ENCODE results near the gene LRRC3.

The LRRC3 gene

GRCh38 chr21:44461464-44462001, 6.2 kb downstream of the LRRC3 start:
- ChIA-PET POLR2A (no interaction called here), CTCF (interaction anchor here (0.7 kb wide), 1 partner anchor 19 kb away, joined by 3 read pairs; no protein-coding TSS in a partner anchor)
- no peak for DNase-seq (ENCODE audit: extremely low spot score)
- TF ChIP-seq CTBP1 (IDR thresholded peaks at IDR 0.05; ENCODE audit: borderline replicate concordance) (no peak), FOXA1 (IDR thresholded peaks at IDR 0.05) (no peak), NFRKB (IDR thresholded peaks at IDR 0.05) (no peak), HDGF (IDR thresholded peaks at IDR 0.05; ENCODE audit: borderline replicate concordance) (no peak), LEF1 (IDR thresholded peaks at IDR 0.05; ENCODE audit: borderline replicate concordance) (no peak), SUZ12 (IDR thresholded peaks at IDR 0.05) (no peak), ZNF384 (IDR thresholded peaks at IDR 0.05) (no peak), ARNT (IDR thresholded peaks at IDR 0.05) (no peak), L3MBTL2 (conservative IDR thresholded peaks at IDR 0.05) (no peak), SP1 (IDR thresholded peaks at IDR 0.05) (no peak), PKNOX1 (IDR thresholded peaks at IDR 0.05) (no peak), FOXK2 (IDR thresholded peaks at IDR 0.05) (no peak), TARDBP (IDR thresholded peaks at IDR 0.05) (no peak), FOXM1 (IDR thresholded peaks at IDR 0.05; ENCODE audit: borderline replicate concordance) (no peak), BHLHE40 (IDR thresholded peaks at IDR 0.05; ENCODE audit: borderline replicate concordance) (no peak), ELF4 (IDR thresholded peaks at IDR 0.05) (no peak)

DNA sequence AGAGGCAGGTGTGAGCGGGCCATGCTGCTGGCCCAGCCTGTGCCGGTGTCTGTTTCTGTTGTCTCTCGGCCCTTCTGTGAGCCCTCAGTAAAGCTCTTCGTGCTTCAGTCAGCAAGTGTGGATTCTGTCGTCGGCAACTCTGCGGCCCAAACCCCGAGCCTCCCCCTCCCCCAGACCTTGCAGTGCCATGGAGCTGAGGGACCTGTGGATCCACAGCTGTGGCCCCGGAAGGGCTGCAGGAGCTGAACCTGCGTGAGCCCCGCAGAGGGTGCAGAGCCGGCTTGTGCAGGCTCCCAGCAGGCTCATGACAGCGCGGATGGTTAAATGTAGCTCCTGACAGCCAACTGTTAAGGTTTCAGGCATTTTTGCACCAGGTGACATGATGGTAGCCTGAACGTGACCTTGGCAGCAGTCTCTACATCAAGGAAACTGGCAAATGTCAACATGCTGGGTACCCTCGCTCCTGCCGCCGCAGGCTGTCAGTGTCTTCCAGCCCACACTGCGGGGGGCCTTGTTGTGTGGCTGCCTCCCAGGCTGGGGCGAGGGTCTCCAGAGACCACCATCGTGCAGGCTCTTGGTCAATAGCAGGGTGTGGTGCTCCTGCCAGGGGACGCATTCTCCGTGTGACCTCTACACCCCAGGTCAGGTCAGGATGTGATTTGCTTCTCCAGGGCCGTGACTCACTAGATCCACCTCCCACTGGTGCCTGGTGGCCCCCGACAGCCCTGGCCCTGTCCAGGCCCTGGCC, 7.0 kb downstream of the LRRC3 start:
- CTCF ChIA-PET, result interaction anchor here (0.6 kb wide), 1 partner anchor 1029 kb away, joined by 3 read pairs; no protein-coding TSS in a partner anchor
- no peak for TF ChIP-seq NFRKB (IDR thresholded peaks at IDR 0.05)
- POLR2A ChIA-PET, result no interaction called here

DNA sequence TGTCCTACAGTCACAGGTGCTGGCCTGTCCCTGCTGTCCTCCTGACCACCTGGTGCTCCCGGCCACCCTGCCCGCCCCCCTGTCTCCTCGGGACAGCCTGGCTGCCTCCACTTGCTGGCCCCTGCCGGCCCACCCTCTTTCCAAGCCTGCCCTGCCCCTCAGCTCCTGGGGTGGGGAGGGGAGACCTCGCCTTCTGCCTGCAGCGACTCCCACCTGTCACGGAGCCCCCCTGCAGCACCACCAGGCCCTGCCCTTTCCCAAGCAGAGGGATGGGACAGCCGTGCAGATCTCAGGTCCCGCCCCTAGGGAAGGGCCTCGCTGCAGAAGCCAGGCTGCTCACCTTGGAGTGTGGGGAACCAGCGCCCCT, 7.5 kb downstream of the LRRC3 start:
- TF ChIP-seq BHLHE40 (IDR thresholded peaks at IDR 0.05; ENCODE audit: borderline replicate concordance), result no peak
- no peak for TF ChIP-seq SP1 (IDR thresholded peaks at IDR 0.05)
- TF ChIP-seq ZNF384 (IDR thresholded peaks at IDR 0.05), result no peak
- no peak for TF ChIP-seq FOXA1 (IDR thresholded peaks at IDR 0.05)
- no peak for TF ChIP-seq TARDBP (IDR thresholded peaks at IDR 0.05)
- TF ChIP-seq FOXK2 (IDR thresholded peaks at IDR 0.05), result no peak
- no peak for TF ChIP-seq SUZ12 (IDR thresholded peaks at IDR 0.05)
- no peak for TF ChIP-seq L3MBTL2 (conservative IDR thresholded peaks at IDR 0.05)
- TF ChIP-seq PKNOX1 (IDR thresholded peaks at IDR 0.05), result no peak
- TF ChIP-seq FOXM1 (IDR thresholded peaks at IDR 0.05; ENCODE audit: borderline replicate concordance), result no peak
- TF ChIP-seq ARNT (IDR thresholded peaks at IDR 0.05), result no peak
- no peak for TF ChIP-seq HDGF (IDR thresholded peaks at IDR 0.05; ENCODE audit: borderline replicate concordance)
- TF ChIP-seq CTBP1 (IDR thresholded peaks at IDR 0.05; ENCODE audit: borderline replicate concordance), result no peak
- TF ChIP-seq LEF1 (IDR thresholded peaks at IDR 0.05; ENCODE audit: borderline replicate concordance), result no peak
- no peak for TF ChIP-seq ELF4 (IDR thresholded peaks at IDR 0.05)
- no peak for TF ChIP-seq NFRKB (IDR thresholded peaks at IDR 0.05)
- ChIA-PET POLR2A (no interaction called here), CTCF (interaction anchor here (0.6 kb wide), 1 partner anchor 1029 kb away, joined by 3 read pairs; no protein-coding TSS in a partner anchor)
- no peak for DNase-seq (ENCODE audit: extremely low spot score)

More for the DNA sequence above, 7.0 kb downstream of the LRRC3 start:
- DNase-seq (ENCODE audit: extremely low spot score), result no peak

- ChIA-PET POLR2A (no interaction called here), CTCF (no interaction called here)
- DNase-seq (ENCODE audit: extremely low spot score), result no peak
- TF ChIP-seq LEF1 (IDR thresholded peaks at IDR 0.05; ENCODE audit: borderline replicate concordance), result no peak
- TF ChIP-seq NFRKB (IDR thresholded peaks at IDR 0.05), result no peak
- TF ChIP-seq FOXK2 (IDR thresholded peaks at IDR 0.05), result no peak
- TF ChIP-seq PKNOX1 (IDR thresholded peaks at IDR 0.05), result no peak
- no peak for TF ChIP-seq FOXM1 (IDR thresholded peaks at IDR 0.05; ENCODE audit: borderline replicate concordance)
- TF ChIP-seq CTBP1 (IDR thresholded peaks at IDR 0.05; ENCODE audit: borderline replicate concordance), result no peak
- TF ChIP-seq SUZ12 (IDR thresholded peaks at IDR 0.05), result no peak
- no peak for TF ChIP-seq BHLHE40 (IDR thresholded peaks at IDR 0.05; ENCODE audit: borderline replicate concordance)
- TF ChIP-seq SP1 (IDR thresholded peaks at IDR 0.05), result no peak
- no peak for TF ChIP-seq ZNF384 (IDR thresholded peaks at IDR 0.05)
- no peak for TF ChIP-seq L3MBTL2 (conservative IDR thresholded peaks at IDR 0.05)
- TF ChIP-seq HDGF (IDR thresholded peaks at IDR 0.05; ENCODE audit: borderline replicate concordance), result no peak
- TF ChIP-seq ELF4 (IDR thresholded peaks at IDR 0.05), result no peak
- no peak for TF ChIP-seq FOXA1 (IDR thresholded peaks at IDR 0.05)
- no peak for TF ChIP-seq TARDBP (IDR thresholded peaks at IDR 0.05)
- TF ChIP-seq ARNT (IDR thresholded peaks at IDR 0.05), result no peak
These were observed 8.4 kb downstream of the LRRC3 start for GRCh38 chr21:44463724-44464123.

DNA sequence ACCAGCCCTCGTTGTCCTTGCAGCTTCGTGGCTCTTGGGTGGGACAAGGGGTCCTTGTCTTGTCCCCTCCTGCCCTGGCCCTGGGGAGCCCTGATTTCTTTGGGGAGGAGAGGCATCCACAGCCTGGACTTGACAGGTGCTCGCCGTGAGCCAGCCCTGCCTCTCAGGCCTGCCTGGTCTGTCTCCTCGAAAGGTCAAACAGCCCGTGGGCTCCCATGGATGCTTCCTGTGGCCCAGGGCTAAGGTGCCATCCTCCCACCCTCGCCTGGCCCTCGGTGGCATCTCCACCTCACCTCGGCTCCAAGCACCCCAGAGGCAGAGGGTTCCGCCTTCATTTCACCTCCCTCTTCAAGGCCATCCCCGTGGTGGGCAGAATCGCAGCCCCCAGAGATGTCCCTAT, 9.0 kb downstream of the LRRC3 start:
- CTCF ChIA-PET, result no interaction called here
- POLR2A ChIA-PET, result no interaction called here
- DNase-seq (ENCODE audit: extremely low spot score), result no peak
- TF ChIP-seq L3MBTL2 (conservative IDR thresholded peaks at IDR 0.05) (no peak), LEF1 (IDR thresholded peaks at IDR 0.05; ENCODE audit: borderline replicate concordance) (no peak), TARDBP (IDR thresholded peaks at IDR 0.05) (no peak), ZNF384 (IDR thresholded peaks at IDR 0.05) (no peak), BHLHE40 (IDR thresholded peaks at IDR 0.05; ENCODE audit: borderline replicate concordance) (no peak), SP1 (IDR thresholded peaks at IDR 0.05) (no peak), NFRKB (IDR thresholded peaks at IDR 0.05) (no peak), PKNOX1 (IDR thresholded peaks at IDR 0.05) (no peak), ARNT (IDR thresholded peaks at IDR 0.05) (no peak), CTBP1 (IDR thresholded peaks at IDR 0.05; ENCODE audit: borderline replicate concordance) (no peak), ELF4 (IDR thresholded peaks at IDR 0.05) (no peak)
